H9 (cell line): ENCODE results near the gene ERMN. TPM values are rescaled to one million over a fixed set of nuclear protein-coding genes. Genes with fewer than 3 reads are reported as not detected.

ENCODE experiments used
- DNase-seq: peaks from one replicate; pipeline ENCODE4 v3.0.0-alpha.2; 2017
- H2AFZ ChIP-seq: one replicate; pipeline ENCODE4 v1.6.1; 2013; ENCODE audit warnings: mild to moderate bottlenecking, low read length, control low read depth, moderate library complexity
- H2AK5ac ChIP-seq: 2 replicates; pipeline ENCODE4 v1.6.1; 2013; ENCODE audit warnings: low read length, control low read depth, mixed read lengths; ENCODE audit not compliant: insufficient read length
- H2BK120ac ChIP-seq: one replicate; pipeline ENCODE4 v1.6.1; 2013; ENCODE audit warnings: low read depth, mild to moderate bottlenecking, low read length, control low read depth, inconsistent platforms; ENCODE audit not compliant: poor library complexity, severe bottlenecking
- H2BK12ac ChIP-seq: 2 replicates; pipeline ENCODE4 v1.6.1; 2013; ENCODE audit warnings: low read length, control low read depth, mixed read lengths, low read depth; ENCODE audit not compliant: insufficient read length
- H2BK15ac ChIP-seq: 2 replicates; pipeline ENCODE4 v1.6.1; 2013; ENCODE audit warnings: low read depth, low read length, control low read depth
- H2BK20ac ChIP-seq: one replicate; pipeline ENCODE4 v1.6.1; 2013; ENCODE audit warnings: low read depth, mild to moderate bottlenecking, low read length, control low read depth, inconsistent platforms; ENCODE audit not compliant: poor library complexity, severe bottlenecking
- H2BK5ac ChIP-seq: 2 replicates; pipeline ENCODE4 v1.6.1; 2013; ENCODE audit warnings: low read length, control low read depth, mixed read lengths; ENCODE audit not compliant: insufficient read length
- H3K14ac ChIP-seq: 2 replicates; pipeline ENCODE4 v1.6.1; 2013; ENCODE audit warnings: low read length, control low read depth; ENCODE audit not compliant: insufficient read depth
- H3K18ac ChIP-seq: 2 replicates; pipeline ENCODE4 v1.6.1; 2013; ENCODE audit warnings: low read depth, mild to moderate bottlenecking, mixed read lengths, low read length, control low read depth; ENCODE audit not compliant: insufficient read length
- H3K23ac ChIP-seq: 2 replicates; pipeline ENCODE4 v1.6.1; 2013; ENCODE audit warnings: low read length, control low read depth, mixed read lengths, low read depth; ENCODE audit not compliant: insufficient read length
- H3K23me2 ChIP-seq: 2 replicates; pipeline ENCODE4 v1.6.1; 2013; ENCODE audit warnings: low read depth, mild to moderate bottlenecking, mixed read lengths, low read length, control low read depth; ENCODE audit not compliant: insufficient read length, poor library complexity, severe bottlenecking
- H3K27ac ChIP-seq: 2 replicates; pipeline ENCODE4 v1.5.1; 2013; ENCODE audit warnings: low read length, control low read depth, mixed read lengths, low read depth; ENCODE audit not compliant: insufficient read length
- H3K27me3 ChIP-seq: 2 replicates; pipeline ENCODE4 v1.6.1; 2013; ENCODE audit warnings: low read length, control low read depth, inconsistent platforms; ENCODE audit not compliant: insufficient read depth
- H3K4ac ChIP-seq: 2 replicates; pipeline ENCODE4 v1.6.1; 2013; ENCODE audit warnings: low read depth, mild to moderate bottlenecking, control low read depth, inconsistent platforms, low read length, moderate library complexity
- H3K4me1 ChIP-seq: 2 replicates; pipeline ENCODE4 v1.6.1; 2013; ENCODE audit warnings: low read length, control low read depth, inconsistent platforms; ENCODE audit not compliant: insufficient read depth
- H3K4me2 ChIP-seq: 2 replicates; pipeline ENCODE4 v1.6.1; 2013; ENCODE audit warnings: low read length, control low read depth, mixed read lengths; ENCODE audit not compliant: insufficient read length, insufficient read depth
- H3K56ac ChIP-seq: 2 replicates; pipeline ENCODE4 v1.6.1; 2013; ENCODE audit warnings: low read depth, mild to moderate bottlenecking, mixed read lengths, low read length, control low read depth; ENCODE audit not compliant: insufficient read length
- H3K79me1 ChIP-seq: 2 replicates; pipeline ENCODE4 v1.6.1; 2013; ENCODE audit warnings: low read depth, mild to moderate bottlenecking, moderate library complexity, low read length, control low read depth, inconsistent platforms; ENCODE audit not compliant: insufficient read depth, poor library complexity, severe bottlenecking
- H3K79me2 ChIP-seq: 2 replicates; pipeline ENCODE4 v1.6.1; 2013; ENCODE audit warnings: low read length, control low read depth, inconsistent platforms; ENCODE audit not compliant: insufficient read depth
- H3K9ac ChIP-seq: 2 replicates; pipeline ENCODE4 v1.6.1; 2013; ENCODE audit warnings: low read length, control low read depth, mixed read lengths; ENCODE audit not compliant: insufficient read length; ENCODE audit errors: extremely low read depth
- H3K9me3 ChIP-seq: one replicate; pipeline ENCODE4 v1.6.1; 2013; ENCODE audit warnings: low read depth, low read length, inconsistent platforms; ENCODE audit not compliant: control insufficient read depth
- H3T11ph ChIP-seq: one replicate; pipeline ENCODE4 v1.6.1; 2013; ENCODE audit warnings: mild to moderate bottlenecking, low read length, control low read depth, inconsistent platforms
- H4K20me1 ChIP-seq: one replicate; pipeline ENCODE4 v1.6.1; 2013; ENCODE audit not compliant: control insufficient read depth, insufficient read length, insufficient read depth
- H4K5ac ChIP-seq: 2 replicates; pipeline ENCODE4 v1.6.1; 2013; ENCODE audit warnings: low read depth, mild to moderate bottlenecking, mixed read lengths, low read length, control low read depth; ENCODE audit not compliant: insufficient read length
- H4K8ac ChIP-seq: replicated peaks from 2 replicates; pipeline ENCODE4 v1.6.1; 2013; ENCODE audit warnings: low read length, control low read depth, mixed read lengths, low read depth; ENCODE audit not compliant: insufficient read length
- H4K91ac ChIP-seq: 2 replicates; pipeline ENCODE4 v1.6.1; 2013; ENCODE audit warnings: low read depth, mild to moderate bottlenecking, moderate library complexity, mixed read lengths, low read length, control low read depth; ENCODE audit not compliant: insufficient read length
- H3K27ac Mint-ChIP-seq, 3 experiments: 2 replicates in 2 of 3; 3 replicates in 1 of 3; pipeline ENCODE4 v1.8.0; 2020 to 2021; ENCODE audit warnings: mixed read lengths in 3 of 3, mild to moderate bottlenecking in 1 of 3, moderate library complexity in 1 of 3
- H3K27me3 Mint-ChIP-seq: 2 replicates; pipeline ENCODE4 v1.8.0; 2021; ENCODE audit warnings: low read depth, mild to moderate bottlenecking, moderate library complexity, mixed read lengths
- H3K36me3 Mint-ChIP-seq, 3 experiments: 2 replicates in 2 of 3; 3 replicates in 1 of 3; pipeline ENCODE4 v1.8.0; 2020 to 2021; ENCODE audit warnings: low read depth in 3 of 3, mixed read lengths in 3 of 3; ENCODE audit not compliant: insufficient read depth in 1 of 3
- H3K4me1 Mint-ChIP-seq, 2 experiments: 2 replicates each; pipeline ENCODE4 v1.8.0; 2020; ENCODE audit warnings: mixed read lengths in 2 of 2
- H3K4me3 Mint-ChIP-seq, 2 experiments: 2 replicates in 1 of 2; 3 replicates in 1 of 2; pipeline ENCODE4 v1.8.0; 2020 to 2021; ENCODE audit warnings: mild to moderate bottlenecking in 2 of 2, mixed read lengths in 2 of 2, moderate library complexity in 1 of 2
- H3K9me3 Mint-ChIP-seq, 2 experiments: 2 replicates in 1 of 2; 3 replicates in 1 of 2; pipeline ENCODE4 v1.8.0; 2020; ENCODE audit warnings: mild to moderate bottlenecking in 2 of 2, mixed read lengths in 2 of 2, moderate library complexity in 1 of 2
- CTCF ChIP-seq: fragments of 200-600 bp; sonication (generic); conservative IDR thresholded peaks from 3 replicates; pipeline ENCODE4 v1.8.0; 2021; ENCODE audit warnings: antibody characterized with exemption, mild to moderate bottlenecking
- WGBS: extraction: QIAGEN DNeasy Blood & Tissue Kit; methylation state at CpG from one replicate; pipeline ENCODE4 v1.1.7; 2013; ENCODE audit warnings: missing lambda C conversion rate, low lambda C conversion rate, mixed read lengths; ENCODE audit not compliant: insufficient read length; ENCODE audit errors: extremely low coverage; 5-methylcytosine and 5-hydroxymethylcytosine counted together
- total RNA-seq: library from RNA; stranded (reverse); gene quantifications from 2 replicates; pipeline ENCODE4 v1.2.1, GENCODE V29; 2021

The ERMN gene
- total RNA-seq, 1 experiment from 2014 or later, result 0.48 TPM

- no peak overlapping the region for H3K56ac ChIP-seq
- H2AFZ ChIP-seq, result no peak overlapping the region
- no peak overlapping the region for H3K14ac ChIP-seq
- no peak overlapping the region for H2BK15ac ChIP-seq
- H3T11ph ChIP-seq, result no peak overlapping the region
- no peak for TF ChIP-seq CTCF
- no peak for DNase-seq
- no peaks in the 10 kb centered on the region for H3K79me2 ChIP-seq
- H3K4ac ChIP-seq, result no peak overlapping the region
- no peaks in the 10 kb centered on the region for H3K36me3 Mint-ChIP-seq
- H3K79me1 ChIP-seq, result no peaks in the 10 kb centered on the region
- H3K4me2 ChIP-seq, result no peak overlapping the region
- H2BK5ac ChIP-seq, result no peak overlapping the region
- no peaks in the 10 kb centered on the region for H3K4me1 ChIP-seq
- no peaks in the 10 kb centered on the region for H4K20me1 ChIP-seq
- H3K27me3 Mint-ChIP-seq, result no peaks in the 10 kb centered on the region; the same call in 1 of the 2 replicates
- no peak overlapping the region for H3K23ac ChIP-seq
- no peak overlapping the region for H4K5ac ChIP-seq
- H2AK5ac ChIP-seq, result no peak overlapping the region
- no CpG with 5 or more reads among the region's 2 CpGs for WGBS
- H2BK20ac ChIP-seq, result no peak overlapping the region
- no peak overlapping the region for H2BK12ac ChIP-seq
- no peak overlapping the region for H3K18ac ChIP-seq
- no peak overlapping the region for H2BK120ac ChIP-seq
- H4K91ac ChIP-seq, result no peak overlapping the region
- H3K27me3 ChIP-seq, result no peaks in the 10 kb centered on the region
- H3K27ac Mint-ChIP-seq, result no peak overlapping the region
- no peak overlapping the region for H3K27ac ChIP-seq
- no peaks in the 10 kb centered on the region for H3K9me3 ChIP-seq
- H4K8ac ChIP-seq, result no peak overlapping the region
- no peak overlapping the region for H3K4me3 Mint-ChIP-seq
- H3K9me3 Mint-ChIP-seq, result no peaks in the 10 kb centered on the region
- peaks cover 4 to 8% of the 10 kb centered on the region in 2 experiments for H3K4me1 Mint-ChIP-seq
- no peak overlapping the region for H3K9ac ChIP-seq
- no peaks in the 10 kb centered on the region for H3K23me2 ChIP-seq
These were observed 24.3 kb downstream of the ERMN start for GRCh38 chr2:157301307-157301706.
